ENCODE results near the gene AZIN2. TPM values are rescaled to one million over a fixed set of nuclear protein-coding genes. Genes with fewer than 3 reads are reported as not detected.
A peak's percentile ranks its signal among the peaks of the same experiment; 100 is the strongest.

The AZIN2 gene
- total and polyA plus RNA-seq, 9 of the 15 experiments (the other 6 are each of a cell fraction or from before 2014, with no cell fraction given), result 0.06 to 0.91 (median 0.42) TPM; not detected in 2

DNA sequence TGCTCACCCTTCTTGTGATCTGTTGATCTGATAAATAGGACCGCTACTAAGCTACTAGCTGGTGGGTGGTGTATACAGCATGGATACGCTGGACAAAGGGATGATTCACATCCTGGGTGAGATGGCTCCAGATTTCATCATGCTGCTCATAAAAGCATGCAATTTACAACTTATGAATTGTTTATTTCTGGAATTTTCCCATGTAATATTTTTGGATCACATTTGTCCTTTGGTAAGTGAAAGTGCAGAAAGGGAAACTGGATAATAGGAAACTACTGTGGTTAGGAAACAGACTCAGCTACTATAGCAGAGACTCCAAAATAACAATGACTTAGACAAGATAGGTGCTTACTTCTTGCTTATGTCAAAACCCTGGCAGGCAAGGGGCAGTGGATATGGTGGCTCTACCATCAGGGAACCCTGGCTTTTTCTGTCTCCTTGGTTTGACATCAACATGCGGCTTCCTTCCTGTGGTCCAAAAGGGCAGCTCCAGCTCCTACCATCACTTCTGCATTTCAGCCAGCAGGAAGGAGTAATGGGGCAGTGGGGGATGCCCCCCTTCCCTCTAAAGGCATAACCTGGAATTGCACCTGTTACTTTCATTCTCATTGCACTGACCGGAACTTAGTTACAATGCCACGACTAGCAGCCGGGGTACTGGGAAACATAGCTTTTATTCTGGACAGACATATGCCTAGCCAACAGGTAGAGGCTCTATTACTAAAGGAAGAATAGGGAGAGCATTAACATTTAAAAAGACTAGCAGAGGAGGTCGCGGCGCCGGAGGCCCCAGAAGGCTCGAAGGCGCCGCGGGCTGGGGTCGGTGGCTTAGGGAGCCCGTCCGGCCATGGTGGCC, 30.5 kb upstream of the AZIN2 start (continued):
- TF ChIP-seq GABPA (tag; conservative IDR thresholded peaks at IDR 0.05; ENCODE audit: low read depth) (peak; percentile 38; the same call in 1 of the 2 replicates), CBX1 (IDR thresholded peaks at IDR 0.05; ENCODE audit: low read depth) (no peak), JUND (IDR thresholded peaks at IDR 0.05; ENCODE audit: borderline replicate concordance, low read depth, low read length) (peak; percentile 92), JUND (tag; IDR thresholded peaks at IDR 0.05; ENCODE audit: borderline replicate concordance, low read depth, low read length) (no peak; the same call in 2 of the 3 replicates), ZNF551 (CRISPR knock-in tag; IDR thresholded peaks at IDR 0.05) (no peak), ZNF3 (CRISPR knock-in tag; IDR thresholded peaks at IDR 0.05) (no peak), ZNF354B (CRISPR knock-in tag; IDR thresholded peaks at IDR 0.05) (no peak), HMG20A (CRISPR knock-in tag; conservative IDR thresholded peaks at IDR 0.05) (no peak), SMARCE1 (IDR thresholded peaks at IDR 0.05) (peak; percentile 22; the same call in 1 of the 2 replicates), JUN (IDR thresholded peaks at IDR 0.05; ENCODE audit: borderline replicate concordance, low read depth, low read length) (peak; percentile 76), JUN (CRISPR knock-in tag; IDR thresholded peaks at IDR 0.05; ENCODE audit: borderline replicate concordance) (0 out of 2 replicates have a peak, but pooled peaks have one; percentile 22), ZNF589 (CRISPR knock-in tag; IDR thresholded peaks at IDR 0.05; ENCODE audit: low read depth) (peak; percentile 57), ILK (tag; IDR thresholded peaks at IDR 0.05; ENCODE audit: borderline replicate concordance, low read depth) (no peak), U2AF2 (optimal IDR thresholded peaks at IDR 0.05; ENCODE audit: low read depth, low read length) (no peak), ZNF639 (CRISPR knock-in tag; conservative IDR thresholded peaks at IDR 0.05 in 1 of 2, IDR thresholded peaks at IDR 0.05 in 1 of 2) (no peak), NCOA4 (IDR thresholded peaks at IDR 0.05; ENCODE audit: partially characterized antibody) (no peak), STAT6 (CRISPR knock-in tag; IDR thresholded peaks at IDR 0.05) (no peak), ZNF764 (CRISPR knock-in tag; IDR thresholded peaks at IDR 0.05; ENCODE audit: low read depth) (no peak), WHSC1 (IDR thresholded peaks at IDR 0.05; ENCODE audit: low read length) (no peak), ZFP1 (CRISPR knock-in tag; IDR thresholded peaks at IDR 0.05) (no peak), TAF1 (IDR thresholded peaks at IDR 0.05; ENCODE audit: control insufficient read depth, extremely low read depth, insufficient read depth, low read length, severe bottlenecking) (no peak), TEAD2 (tag; IDR thresholded peaks at IDR 0.05) (no peak), TAF7 (tag; IDR thresholded peaks at IDR 0.05) (peak; percentile 31; the same call in 1 of the 2 replicates), ZNF75A (CRISPR knock-in tag; IDR thresholded peaks at IDR 0.05) (no peak), SMAD2 (IDR thresholded peaks at IDR 0.05; ENCODE audit: low read depth, low read length) (no peak), RB1 (IDR thresholded peaks at IDR 0.05; ENCODE audit: low read depth) (no peak)

Data from K562 (cell line).